ENCODE results near the gene FFAR4.

GRCh38 chr10:93600446-93601145 lies 34.1 kb downstream of the FFAR4 start:
- no peak for TF ChIP-seq CTCF (IDR thresholded peaks at IDR 0.05; ENCODE audit: low read depth, low read length, missing input control)
- TF ChIP-seq MAX (IDR thresholded peaks at IDR 0.05), result no peak
- no peak for TF ChIP-seq EGR1 (IDR thresholded peaks at IDR 0.05; ENCODE audit: low read depth in 2 of 2)
- no peak for TF ChIP-seq JUND (IDR thresholded peaks at IDR 0.05)
- no peak for TF ChIP-seq FOXA1 (IDR thresholded peaks at IDR 0.05)
- TF ChIP-seq YY1 (IDR thresholded peaks at IDR 0.05), result no peak

All from liver (tissue), 3 donors.